SU-DHL-6 (cell line): ENCODE results near the gene PLAU.

Experiments used
- H2AFZ ChIP-seq: fragments of 200-600 bp; sonication (generic); 2 replicates; pipeline ENCODE4 v1.6.1; 2014; ENCODE audit warnings: low read depth, mild to moderate bottlenecking, moderate library complexity, mixed read lengths, antibody characterized with exemption, low read length; ENCODE audit not compliant: severe bottlenecking
- H3F3A ChIP-seq: fragments of 200-600 bp; shearing (Covaris generic); 2 replicates; pipeline ENCODE4 v1.6.0; 2016; ENCODE audit warnings: antibody characterized with exemption, mild to moderate bottlenecking; ENCODE audit not compliant: insufficient read depth
- H3K27ac ChIP-seq: fragments of 200-600 bp; sonication (generic); 2 replicates; pipeline ENCODE4 v1.5.1; 2016; ENCODE audit warnings: low read depth, mild to moderate bottlenecking, low read length, moderate library complexity, mixed read lengths
- H3K27me3 ChIP-seq: fragments of 200-600 bp; sonication (generic), shearing (Covaris generic); 2 replicates; pipeline ENCODE4 v1.6.0; 2014; ENCODE audit warnings: mild to moderate bottlenecking, low read length
- H3K36me3 ChIP-seq: fragments of 200-600 bp; sonication (generic); 2 replicates; pipeline ENCODE4 v1.6.1; 2014; ENCODE audit warnings: mild to moderate bottlenecking, low read length, mixed read lengths
- H3K4me2 ChIP-seq: fragments of 300-600, 200-600 bp; shearing (Covaris generic), sonication (generic); 2 replicates; pipeline ENCODE4 v1.6.0; 2014; ENCODE audit warnings: low read length, low read depth, mild to moderate bottlenecking; ENCODE audit not compliant: poor library complexity, severe bottlenecking
- H3K4me3 ChIP-seq: fragments of 200-600 bp; sonication (generic); 2 replicates; pipeline ENCODE4 v1.5.1; 2014; ENCODE audit warnings: antibody characterized with exemption, low read length, mild to moderate bottlenecking, mixed read lengths; ENCODE audit not compliant: insufficient read depth, poor library complexity, severe bottlenecking
- H3K79me2 ChIP-seq: fragments of 200-600 bp; sonication (generic); 2 replicates; pipeline ENCODE4 v1.6.1; 2014; ENCODE audit warnings: mild to moderate bottlenecking, low read length, moderate library complexity; ENCODE audit not compliant: insufficient read depth
- H3K9ac ChIP-seq: fragments of 200-600 bp; sonication (generic); 2 replicates; pipeline ENCODE4 v1.7.0; 2014; ENCODE audit warnings: mild to moderate bottlenecking, low read length
- H3K9me2 ChIP-seq: fragments of 200-600 bp; sonication (generic); replicated peaks from 2 replicates; pipeline ENCODE4 v1.6.1; 2014; ENCODE audit warnings: low read length; ENCODE audit not compliant: insufficient read depth
- H3K9me3 ChIP-seq: fragments of 200-600 bp; sonication (generic); 2 replicates; pipeline ENCODE4 v1.6.1; 2014; ENCODE audit warnings: low read length, mixed read lengths; ENCODE audit not compliant: insufficient read depth
- H4K20me1 ChIP-seq: fragments of 200-600 bp; sonication (generic); 2 replicates; pipeline ENCODE4 v1.6.1; 2014; ENCODE audit warnings: low read depth, mild to moderate bottlenecking, antibody characterized with exemption, low read length, moderate library complexity, mixed read lengths
- CTCF ChIP-seq: fragments of 200-600 bp; sonication (generic); IDR thresholded peaks from one replicate; pipeline ENCODE4 v1.5.1; 2017; ENCODE audit warnings: antibody characterized with exemption, mild to moderate bottlenecking, low read length, moderate library complexity; ENCODE audit not compliant: insufficient read depth, poor library complexity, severe bottlenecking
- EZH2phosphoT487 ChIP-seq: fragments of 200-600 bp; sonication (generic), shearing (Covaris generic); conservative IDR thresholded peaks from 2 replicates; pipeline ENCODE4 v1.6.1; 2018; ENCODE audit warnings: mild to moderate bottlenecking, antibody characterized with exemption, low read length, moderate library complexity, mixed read lengths

PLAU gene

GRCh38 chr10:73954737-73955136 lies 43.8 kb downstream of the PLAU start:
- H3K79me2 ChIP-seq = no peaks in the 10 kb centered on the region
- H4K20me1 ChIP-seq = no peaks in the 10 kb centered on the region
- H3K9ac ChIP-seq = no peak overlapping the region
- no peaks in the 10 kb centered on the region for H3K9me2 ChIP-seq
- TF ChIP-seq EZH2phosphoT487 (no peak), CTCF (no peak)
- H3K4me2 ChIP-seq = no peak overlapping the region
- no peak overlapping the region for H3K27ac ChIP-seq
- peaks cover 7% of the 10 kb centered on the region; the same call in 1 of the 2 replicates for H3F3A ChIP-seq
- no peaks in the 10 kb centered on the region for H3K9me3 ChIP-seq
- H2AFZ ChIP-seq = no peak overlapping the region
- H3K27me3 ChIP-seq = no peaks in the 10 kb centered on the region
- no peaks in the 10 kb centered on the region for H3K36me3 ChIP-seq
- H3K4me3 ChIP-seq = no peak overlapping the region

- Histone ChIP-seq H3K9me2 (no peaks in the 10 kb centered on the region), H2AFZ (no peak overlapping the region), H3K79me2 (no peaks in the 10 kb centered on the region), H3K9me3 (no peaks in the 10 kb centered on the region), H3K27ac (no peak overlapping the region), H3K4me2 (no peak overlapping the region), H3K4me3 (no peak overlapping the region), H3K9ac (no peak overlapping the region), H3K27me3 (no peaks in the 10 kb centered on the region), H4K20me1 (no peaks in the 10 kb centered on the region), H3K36me3 (no peaks in the 10 kb centered on the region), H3F3A (peaks cover 11% of the 10 kb centered on the region; the same call in 1 of the 2 replicates)
- no peak for TF ChIP-seq CTCF
- no peak for TF ChIP-seq EZH2phosphoT487
These were observed 44.8 kb downstream of the PLAU start for GRCh38 chr10:73955719-73956118.

DNA sequence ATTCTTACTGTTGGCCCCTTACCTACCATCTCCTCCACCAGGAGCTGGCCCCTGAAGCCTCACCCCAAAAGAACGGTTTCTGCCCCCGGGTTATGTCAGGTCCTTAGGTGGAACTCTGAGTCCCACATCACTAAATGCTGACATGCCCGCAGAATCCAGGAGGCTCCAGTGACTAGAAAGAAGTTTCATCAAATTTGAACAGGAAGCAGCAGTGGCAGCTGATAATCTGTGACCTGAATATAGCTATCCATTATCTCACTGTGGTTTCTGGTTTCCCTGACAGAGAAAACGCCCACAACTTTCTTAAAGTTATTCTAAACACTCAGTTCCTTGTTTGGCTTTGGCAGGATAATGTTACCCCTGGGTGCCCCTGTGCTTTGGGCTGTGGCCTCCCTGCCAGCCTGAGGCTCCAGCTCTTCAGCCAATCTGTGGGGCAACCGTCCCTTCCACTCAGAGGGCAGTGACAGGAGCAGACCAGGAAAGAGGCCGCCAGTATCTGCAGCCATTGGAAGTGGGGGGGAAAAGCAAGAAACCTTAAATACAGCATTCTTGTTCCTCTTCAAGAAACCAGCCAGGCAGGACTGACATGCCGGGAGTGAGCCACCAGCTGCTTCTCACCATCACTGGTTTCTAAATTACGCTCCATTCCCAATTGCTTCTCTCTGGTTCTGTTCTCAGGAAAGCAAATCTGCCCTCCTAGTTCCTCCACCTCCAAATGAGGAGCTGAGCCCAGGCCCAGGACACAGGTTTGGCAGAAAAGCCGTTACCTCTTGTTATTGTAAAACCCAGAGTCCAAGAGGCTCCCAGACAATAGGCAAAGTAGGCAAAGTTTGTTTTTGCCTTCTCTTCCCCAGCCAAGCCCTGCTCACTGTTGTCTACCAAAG lies 45.8 kb downstream of the PLAU start:
- Histone ChIP-seq H3K79me2 (no peaks in the 10 kb centered on the region), H2AFZ (peak overlapping the region; percentile 83), H3K36me3 (no peaks in the 10 kb centered on the region), H4K20me1 (no peaks in the 10 kb centered on the region), H3K4me2 (peak overlapping the region; percentile 40), H3K27ac (peak overlapping the region; percentile 68), H3K4me3 (no peak overlapping the region), H3F3A (peaks cover 11% of the 10 kb centered on the region; the same call in 1 of the 2 replicates), H3K27me3 (no peaks in the 10 kb centered on the region), H3K9me3 (no peaks in the 10 kb centered on the region), H3K9me2 (no peaks in the 10 kb centered on the region), H3K9ac (peak overlapping the region; percentile 12; the same call in 1 of the 2 replicates)
- no peak for TF ChIP-seq EZH2phosphoT487
- TF ChIP-seq CTCF = no peak
